22Rv1 (cell line): Measurements from ENCODE around the gene ZNF423.

Source experiments
- ZFX ChIP-seq: fragments of 450-650 bp; IDR thresholded peaks from 2 replicates; pipeline ENCODE4 v1.6.1; 2017; ENCODE audit warnings: antibody characterized with exemption, borderline replicate concordance
- TF ChIP-seq, protein P1 (sequence below): fragments of 450-650 bp; IDR thresholded peaks from 2 replicates; pipeline ENCODE4 v1.5.1; 2017; ENCODE audit warnings: mild to moderate bottlenecking

DNA sequence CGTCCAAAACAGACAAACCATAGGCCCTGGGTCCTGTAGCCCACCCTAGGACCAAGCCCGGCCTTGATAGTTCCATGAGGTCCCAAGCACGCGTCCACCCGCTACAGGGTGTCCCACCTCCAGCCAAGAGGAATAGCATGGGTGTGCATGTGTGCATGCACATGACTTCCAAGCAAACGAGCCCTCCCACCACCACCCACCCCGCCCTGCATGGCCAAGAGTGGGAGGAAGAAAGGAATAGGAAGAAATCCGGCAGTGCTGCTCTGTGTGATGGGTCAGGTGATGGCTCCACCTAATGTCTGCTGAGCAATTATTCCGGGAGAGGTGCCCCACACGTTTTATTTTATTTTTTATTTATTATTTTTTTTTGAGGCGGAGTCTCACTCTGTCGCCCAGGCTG lies 184.6 kb downstream of the ZNF423 start:
- TF ChIP-seq, protein P1, sequence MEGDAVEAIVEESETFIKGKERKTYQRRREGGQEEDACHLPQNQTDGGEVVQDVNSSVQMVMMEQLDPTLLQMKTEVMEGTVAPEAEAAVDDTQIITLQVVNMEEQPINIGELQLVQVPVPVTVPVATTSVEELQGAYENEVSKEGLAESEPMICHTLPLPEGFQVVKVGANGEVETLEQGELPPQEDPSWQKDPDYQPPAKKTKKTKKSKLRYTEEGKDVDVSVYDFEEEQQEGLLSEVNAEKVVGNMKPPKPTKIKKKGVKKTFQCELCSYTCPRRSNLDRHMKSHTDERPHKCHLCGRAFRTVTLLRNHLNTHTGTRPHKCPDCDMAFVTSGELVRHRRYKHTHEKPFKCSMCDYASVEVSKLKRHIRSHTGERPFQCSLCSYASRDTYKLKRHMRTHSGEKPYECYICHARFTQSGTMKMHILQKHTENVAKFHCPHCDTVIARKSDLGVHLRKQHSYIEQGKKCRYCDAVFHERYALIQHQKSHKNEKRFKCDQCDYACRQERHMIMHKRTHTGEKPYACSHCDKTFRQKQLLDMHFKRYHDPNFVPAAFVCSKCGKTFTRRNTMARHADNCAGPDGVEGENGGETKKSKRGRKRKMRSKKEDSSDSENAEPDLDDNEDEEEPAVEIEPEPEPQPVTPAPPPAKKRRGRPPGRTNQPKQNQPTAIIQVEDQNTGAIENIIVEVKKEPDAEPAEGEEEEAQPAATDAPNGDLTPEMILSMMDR = no peak
- no peak for TF ChIP-seq ZFX
